Liver (tissue), 3 donors: ENCODE results near the gene BTBD7.

Source experiments
- EGR1 ChIP-seq, 2 donors: IDR thresholded peaks; 2 replicates each; pipeline ENCODE4 v1.6.1; 2016 to 2018; ENCODE audit warnings: antibody characterized with exemption in 2 of 2, low read depth in 2 of 2
- JUND ChIP-seq, 2 donors: IDR thresholded peaks; 2 replicates each; pipeline ENCODE4 v1.6.1; 2016; ENCODE audit warnings: antibody characterized with exemption in 2 of 2
- RAD21 ChIP-seq, 2 donors: IDR thresholded peaks; 2 replicates each; pipeline ENCODE4 v1.6.1; 2016; ENCODE audit warnings: antibody characterized with exemption in 2 of 2, mild to moderate bottlenecking in 2 of 2
- REST ChIP-seq: IDR thresholded peaks from 2 replicates; pipeline ENCODE4 v1.6.1; 2016; ENCODE audit warnings: antibody characterized with exemption, mild to moderate bottlenecking
- SP1 ChIP-seq: IDR thresholded peaks from 2 replicates; pipeline ENCODE4 v1.6.1; 2018; ENCODE audit warnings: antibody characterized with exemption, mild to moderate bottlenecking
- YY1 ChIP-seq: IDR thresholded peaks from 2 replicates; pipeline ENCODE4 v1.6.1; 2016; ENCODE audit warnings: antibody characterized with exemption, mild to moderate bottlenecking
- TF ChIP-seq, protein P1 (sequence below): fragments of 150-350 bp; IDR thresholded peaks from 2 replicates; pipeline ENCODE4 v1.5.1; 2017; ENCODE audit warnings: improper control_type of control experiment, low read depth, low read length; ENCODE audit not compliant: missing input control
- donor health status: healthy.
- donor health status: healthy.

DNA sequence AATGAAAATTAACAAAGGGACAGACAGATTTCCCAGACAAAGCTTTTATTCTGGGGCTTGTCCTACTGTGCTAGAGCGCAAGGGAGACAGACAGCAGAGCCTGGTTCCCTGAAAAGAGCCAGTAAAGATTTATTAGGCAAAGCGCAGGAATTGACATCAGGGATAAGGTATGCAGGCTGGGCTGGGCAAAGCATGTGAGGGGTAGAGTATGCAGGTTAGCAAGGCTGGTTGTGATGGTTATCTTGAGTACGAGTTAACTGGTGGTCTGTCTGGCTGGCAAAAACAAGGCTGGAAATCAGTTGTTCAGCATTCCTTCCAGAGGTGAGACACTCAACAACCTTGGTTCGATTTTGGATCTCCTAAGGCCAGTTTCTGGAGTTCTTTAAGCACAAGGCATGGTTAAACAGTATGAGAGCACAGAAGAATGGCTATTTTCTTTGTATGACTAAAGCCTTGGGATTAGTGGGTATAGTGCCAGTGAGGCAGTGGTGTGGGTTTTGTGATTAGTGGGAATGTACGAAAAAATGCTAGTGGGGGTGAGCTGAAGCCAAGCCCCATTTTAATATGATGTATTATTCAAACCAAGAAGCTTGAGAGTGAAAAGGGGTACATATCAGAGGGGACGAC lies 30.9 kb downstream of the BTBD7 start:
- TF ChIP-seq, protein P1, sequence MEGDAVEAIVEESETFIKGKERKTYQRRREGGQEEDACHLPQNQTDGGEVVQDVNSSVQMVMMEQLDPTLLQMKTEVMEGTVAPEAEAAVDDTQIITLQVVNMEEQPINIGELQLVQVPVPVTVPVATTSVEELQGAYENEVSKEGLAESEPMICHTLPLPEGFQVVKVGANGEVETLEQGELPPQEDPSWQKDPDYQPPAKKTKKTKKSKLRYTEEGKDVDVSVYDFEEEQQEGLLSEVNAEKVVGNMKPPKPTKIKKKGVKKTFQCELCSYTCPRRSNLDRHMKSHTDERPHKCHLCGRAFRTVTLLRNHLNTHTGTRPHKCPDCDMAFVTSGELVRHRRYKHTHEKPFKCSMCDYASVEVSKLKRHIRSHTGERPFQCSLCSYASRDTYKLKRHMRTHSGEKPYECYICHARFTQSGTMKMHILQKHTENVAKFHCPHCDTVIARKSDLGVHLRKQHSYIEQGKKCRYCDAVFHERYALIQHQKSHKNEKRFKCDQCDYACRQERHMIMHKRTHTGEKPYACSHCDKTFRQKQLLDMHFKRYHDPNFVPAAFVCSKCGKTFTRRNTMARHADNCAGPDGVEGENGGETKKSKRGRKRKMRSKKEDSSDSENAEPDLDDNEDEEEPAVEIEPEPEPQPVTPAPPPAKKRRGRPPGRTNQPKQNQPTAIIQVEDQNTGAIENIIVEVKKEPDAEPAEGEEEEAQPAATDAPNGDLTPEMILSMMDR, result no peak
- TF ChIP-seq EGR1 (IDR thresholded peaks at IDR 0.05; ENCODE audit: low read depth in 2 of 2) (no peak), RAD21 (IDR thresholded peaks at IDR 0.05) (no peak), SP1 (no peak), REST (no peak), YY1 (no peak), JUND (IDR thresholded peaks at IDR 0.05) (no peak)
